G401.6 (cell line): ENCODE data around the gene FASTKD2.
A peak's percentile ranks its signal among the peaks of the same experiment; 100 is the strongest.

Source experiments
- FAIRE-seq: peaks from 2 replicates; lab custom pipeline; 2012; peaks lifted over from hg19 to GRCh38; lab: Jason Lieb, UNC

Gene FASTKD2

DNA sequence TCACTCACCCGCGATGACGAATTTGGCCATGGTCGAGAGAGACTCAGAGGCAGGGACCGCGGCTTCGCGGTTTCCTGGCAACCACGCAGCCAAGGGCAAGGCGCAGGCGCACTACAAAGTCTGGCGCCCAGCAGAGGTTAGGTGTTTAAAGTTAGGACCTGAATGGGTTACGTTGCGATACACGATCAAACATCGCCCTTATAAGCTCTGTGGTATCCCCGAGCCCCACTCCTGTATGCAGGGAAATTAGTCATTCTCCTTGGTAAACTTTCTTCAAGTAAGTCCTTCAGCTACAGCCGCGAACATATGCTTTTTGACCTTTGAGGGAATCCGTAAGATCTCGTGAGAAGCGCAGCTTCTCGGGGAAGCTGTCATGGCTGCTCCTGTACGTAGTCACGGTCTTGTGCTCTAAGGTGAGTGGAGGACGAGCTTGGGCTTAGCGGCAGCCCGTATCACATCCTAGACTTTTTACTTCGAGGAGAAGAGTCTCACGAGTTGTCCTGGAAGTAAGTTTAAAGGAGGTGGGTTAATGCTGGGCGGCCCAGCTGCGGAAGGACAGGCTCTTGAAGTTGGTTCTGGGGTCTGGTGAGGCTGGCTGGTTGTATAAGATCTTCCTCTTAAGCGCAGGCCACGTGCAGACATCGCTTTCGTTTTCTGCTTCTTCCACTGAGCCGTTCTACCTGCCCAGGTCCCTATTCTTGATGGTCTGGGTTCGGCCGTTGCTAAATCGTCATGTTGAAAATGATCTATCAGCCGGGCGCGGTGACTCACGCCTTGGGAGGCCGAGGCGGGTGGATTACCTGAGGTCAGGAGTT, at the start of gene FASTKD2, which contains the start of gene MDH1B:
Gene FASTKD2, plus strand, starts transcription at position 365 of the 815 bp plus-strand sequence. CDS start 1,088 bp downstream, outside the sequence.
Gene MDH1B, minus strand, starts transcription at position 87 of the 815 bp plus-strand sequence. Its CDS starts 57 bp downstream, at position 30.
- FAIRE-seq: peak; percentile 50

- no peak for FAIRE-seq
These were observed 48.8 kb upstream of the FASTKD2 start for GRCh38 chr2:206716623-206717022.

- FAIRE-seq: no peak
These were observed 47.1 kb upstream of the FASTKD2 start, which contains the start of gene DYTN for GRCh38 chr2:206718296-206718695. Gene DYTN, minus strand, starts transcription at chr2:206718396. Its CDS starts 117 bp downstream, at chr2:206718279.

- FAIRE-seq: no peak
These were observed 44.0 kb upstream of the FASTKD2 start for GRCh38 chr2:206721256-206721920.

GRCh38 chr2:206723288-206723687, 42.1 kb upstream of the FASTKD2 start:
- FAIRE-seq: no peak

DNA sequence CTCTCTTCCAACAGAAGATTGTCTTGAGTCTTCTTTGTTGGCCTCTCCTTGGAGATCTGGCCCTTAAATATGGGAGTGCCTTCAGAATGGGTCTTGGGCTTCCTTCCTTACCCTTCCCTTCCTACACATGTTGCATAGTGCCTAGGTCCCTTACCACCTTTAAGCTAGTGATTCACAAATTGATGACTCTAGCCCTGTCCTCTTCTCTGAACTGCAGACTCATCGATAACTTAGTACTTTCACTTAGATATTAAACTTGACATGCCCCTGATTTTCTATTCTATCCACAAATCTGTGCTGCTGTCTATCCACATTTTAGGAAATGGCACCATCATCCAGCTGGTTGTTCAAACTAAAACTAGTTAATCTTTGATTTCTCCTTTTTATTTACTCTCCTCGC, 38.1 kb upstream of the FASTKD2 start:
- FAIRE-seq: no peak

DNA sequence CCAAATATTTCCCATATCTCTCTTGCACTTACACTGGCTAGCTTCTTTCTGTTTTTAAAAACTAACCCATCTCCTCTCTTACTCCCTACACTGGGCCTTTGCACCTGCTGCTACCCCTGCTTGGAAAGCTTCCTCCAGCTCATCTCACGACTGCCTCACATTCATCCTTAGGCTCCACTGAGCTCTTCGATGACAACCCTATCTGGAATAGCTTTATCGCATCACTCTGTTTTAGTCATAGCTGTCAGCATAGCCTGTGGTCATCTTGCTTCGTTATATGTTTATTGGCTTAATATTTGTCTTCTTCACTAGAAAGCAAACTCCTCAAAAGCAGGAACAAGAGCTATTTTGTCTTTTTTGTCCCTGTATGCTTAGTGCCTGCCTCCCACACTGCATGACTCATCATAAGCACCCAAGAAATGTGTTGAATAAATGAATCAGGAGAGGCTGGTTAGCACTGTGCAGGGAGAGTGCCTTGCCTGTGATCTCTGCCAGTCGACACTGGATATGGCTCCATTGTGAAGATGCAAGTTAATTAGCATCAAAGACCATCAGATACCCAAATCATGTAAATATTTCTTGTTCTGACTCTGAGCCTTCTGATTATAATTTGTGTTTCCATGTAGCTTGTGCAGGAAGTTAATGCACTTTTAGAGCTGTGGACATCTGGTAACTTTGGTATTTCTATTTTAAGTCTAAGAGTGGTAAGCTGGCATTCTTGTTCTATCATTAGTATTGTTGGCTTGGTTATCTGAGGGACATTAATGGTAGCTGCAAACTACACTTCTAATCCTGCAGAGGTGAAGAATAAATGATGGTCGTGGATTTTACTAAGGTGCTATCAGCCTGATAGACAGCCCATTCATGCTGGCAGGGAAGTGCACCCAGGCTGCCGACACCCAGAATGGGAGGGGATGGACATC, 36.9 kb upstream of the FASTKD2 start:
- no peak for FAIRE-seq

DNA sequence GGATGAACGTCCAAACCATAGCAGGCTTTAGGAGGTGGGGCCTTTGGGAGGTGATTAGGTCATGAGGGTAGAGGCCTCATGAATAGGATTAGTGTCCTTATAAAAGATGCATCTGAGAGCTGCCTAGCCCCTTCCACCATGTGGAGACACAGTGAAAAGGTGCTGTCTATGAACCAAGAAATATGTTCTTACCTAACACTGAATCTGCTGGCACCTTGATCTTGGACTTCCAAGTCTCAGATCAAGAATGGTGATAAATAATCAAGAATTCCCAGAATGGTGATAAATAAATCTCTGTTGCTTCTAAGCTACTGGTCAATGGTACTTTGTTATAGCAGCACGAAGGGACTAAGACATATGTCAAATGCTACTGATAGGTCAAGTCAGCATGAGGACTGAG, 32.1 kb upstream of the FASTKD2 start:
- no peak for FAIRE-seq

DNA sequence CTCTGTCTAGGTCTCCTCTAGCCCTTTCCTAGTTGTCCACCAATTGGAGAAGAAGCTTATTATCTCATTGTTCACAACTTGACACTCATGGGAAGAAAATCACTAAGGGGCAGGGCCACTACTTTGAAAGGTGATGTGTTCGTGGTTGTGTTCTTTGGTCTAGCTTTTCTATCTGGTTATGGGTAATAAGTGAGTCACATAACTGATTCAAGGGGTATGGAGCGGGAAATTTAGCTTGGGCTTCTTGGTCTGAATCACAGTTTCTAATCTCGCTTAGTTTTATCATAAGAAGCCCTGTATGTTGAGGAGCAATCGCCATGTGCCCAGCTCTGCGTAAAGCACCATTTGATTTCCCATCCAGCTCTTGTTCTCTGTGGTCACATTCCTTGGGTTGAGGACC, 28.5 kb upstream of the FASTKD2 start:
- no peak for FAIRE-seq

- no peak for FAIRE-seq
These were observed 26.1 kb upstream of the FASTKD2 start for GRCh38 chr2:206739271-206739670.

DNA sequence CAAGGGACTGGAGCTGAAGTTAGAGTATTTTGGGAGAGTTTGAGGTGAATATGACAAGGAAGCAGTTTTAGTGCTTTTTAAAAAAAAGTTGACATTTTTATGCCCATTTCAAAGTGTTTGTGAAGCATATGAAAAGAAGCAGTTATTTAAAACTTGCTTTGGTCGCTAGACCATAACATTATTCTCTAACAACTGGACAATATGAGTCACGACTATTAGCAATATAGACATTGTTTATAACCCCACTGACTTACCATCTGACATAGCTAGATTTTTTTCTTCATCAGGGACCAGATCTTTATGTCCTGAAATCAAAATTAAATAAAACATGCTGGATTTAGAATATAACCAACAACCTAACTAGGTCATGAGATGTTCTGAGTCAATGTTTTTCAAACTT, 24.6 kb upstream of the FASTKD2 start:
- no peak for FAIRE-seq

GRCh38 chr2:206756816-206757215, 8.6 kb upstream of the FASTKD2 start:
- no peak for FAIRE-seq

DNA sequence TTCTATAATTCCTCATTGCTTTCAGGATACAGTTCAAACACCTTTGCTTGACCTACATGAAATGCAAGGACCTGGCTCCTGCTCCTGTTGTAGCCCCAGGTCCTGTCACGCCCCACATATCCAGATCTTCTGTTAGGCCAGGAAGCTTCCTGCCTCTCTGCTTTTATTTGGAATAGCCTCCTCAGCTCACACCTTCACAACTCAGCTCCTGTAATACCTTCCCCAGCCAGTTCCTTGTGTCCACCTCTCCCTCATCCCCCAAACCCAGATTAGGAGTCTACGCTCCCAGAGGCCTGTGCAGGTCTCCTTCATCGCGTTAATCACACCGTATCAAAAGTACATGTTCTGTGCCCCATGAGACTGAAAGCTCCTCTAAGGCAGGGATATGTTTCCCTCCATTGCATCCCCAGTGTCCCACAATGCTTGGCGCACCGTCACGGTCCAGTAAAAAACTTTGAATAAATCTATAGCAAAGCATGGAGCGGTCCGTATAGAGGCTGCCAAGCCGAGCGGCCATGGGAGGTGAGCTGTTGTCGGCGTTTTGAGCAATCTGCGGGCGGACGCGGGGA, 649 bp upstream of the FASTKD2 start:
- no peak for FAIRE-seq

GRCh38 chr2:206766057-206766930, 888 bp downstream of the FASTKD2 start:
- FAIRE-seq: no peak

GRCh38 chr2:206774871-206775270, 9.5 kb downstream of the FASTKD2 start:
- peak; percentile 11 for FAIRE-seq

DNA sequence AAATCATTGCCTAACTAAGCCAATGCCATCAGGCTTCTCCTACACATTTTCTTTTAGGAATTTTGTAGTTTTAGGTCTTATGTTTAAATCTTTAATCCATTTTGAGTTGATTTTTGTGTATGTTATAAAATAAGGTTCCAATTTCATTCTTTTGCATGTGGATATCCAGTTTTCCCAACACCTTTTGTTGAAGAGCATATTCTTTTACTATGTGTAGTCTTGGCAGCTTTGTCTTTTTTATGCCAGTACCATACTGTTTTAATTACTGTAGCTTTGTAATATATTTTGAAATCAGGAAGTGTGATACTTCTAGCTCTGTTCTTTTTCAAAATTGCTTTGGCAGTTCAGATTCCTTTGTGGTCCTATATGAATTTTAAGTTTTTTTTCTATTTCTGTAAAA, 11.0 kb downstream of the FASTKD2 start:
- no peak for FAIRE-seq

DNA sequence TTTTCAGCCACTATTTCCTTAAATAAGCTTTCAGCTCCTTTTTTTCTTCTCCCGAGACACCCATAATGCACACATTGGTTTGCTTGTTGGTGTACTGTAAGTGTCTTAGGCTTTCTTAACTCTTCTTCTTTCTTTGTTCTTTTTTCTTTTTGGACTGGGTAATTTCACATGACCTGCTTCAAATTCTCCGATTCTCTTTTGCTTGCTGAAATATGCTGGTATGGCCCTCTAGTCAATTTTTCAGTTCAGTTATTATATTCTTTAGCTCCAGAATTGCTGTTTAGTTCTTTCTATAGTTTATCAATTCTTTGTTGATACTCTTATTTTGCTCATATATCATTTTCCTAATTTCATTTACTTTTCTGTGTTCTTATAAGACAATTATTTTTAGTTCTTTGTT, 15.3 kb downstream of the FASTKD2 start:
- FAIRE-seq: no peak

- FAIRE-seq: no peak
These were observed 18.3 kb downstream of the FASTKD2 start for GRCh38 chr2:206783718-206784117.

DNA sequence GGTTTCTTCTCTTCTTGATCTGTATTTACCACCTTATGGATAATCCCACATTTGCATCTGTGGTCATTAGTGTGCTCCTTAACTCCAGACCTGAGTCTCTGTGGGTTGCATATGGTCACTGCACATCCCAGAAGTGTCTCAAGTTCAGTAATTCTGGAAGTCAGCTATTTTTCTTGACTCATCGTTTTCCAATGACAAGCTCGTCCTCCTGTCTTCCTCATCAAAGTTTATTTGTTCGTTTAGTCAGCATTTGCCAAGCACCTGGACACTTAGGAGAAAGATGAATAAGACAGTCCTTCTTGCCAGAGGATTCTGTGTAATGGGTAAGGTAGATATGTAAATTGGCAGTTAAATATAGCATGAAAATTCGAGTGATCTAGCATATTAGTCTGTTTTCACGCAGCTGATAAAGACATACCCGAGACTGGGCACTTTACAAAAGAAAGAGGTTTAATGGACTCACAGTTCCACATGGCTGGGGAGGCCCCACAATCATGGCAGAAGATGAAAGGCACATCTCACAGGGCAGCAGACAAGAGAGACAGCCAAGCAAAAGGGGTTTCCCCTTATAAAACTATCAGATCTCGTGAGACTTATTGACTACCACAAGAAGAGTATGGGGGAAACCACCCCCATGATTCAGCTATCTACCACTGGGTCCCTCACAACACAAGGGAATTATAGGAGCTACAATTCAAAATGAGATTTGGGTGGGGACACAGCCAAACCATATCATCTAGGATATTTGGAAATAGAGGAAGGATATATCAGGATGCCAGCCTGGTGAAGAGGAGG, 19.4 kb downstream of the FASTKD2 start:
- no peak for FAIRE-seq

DNA sequence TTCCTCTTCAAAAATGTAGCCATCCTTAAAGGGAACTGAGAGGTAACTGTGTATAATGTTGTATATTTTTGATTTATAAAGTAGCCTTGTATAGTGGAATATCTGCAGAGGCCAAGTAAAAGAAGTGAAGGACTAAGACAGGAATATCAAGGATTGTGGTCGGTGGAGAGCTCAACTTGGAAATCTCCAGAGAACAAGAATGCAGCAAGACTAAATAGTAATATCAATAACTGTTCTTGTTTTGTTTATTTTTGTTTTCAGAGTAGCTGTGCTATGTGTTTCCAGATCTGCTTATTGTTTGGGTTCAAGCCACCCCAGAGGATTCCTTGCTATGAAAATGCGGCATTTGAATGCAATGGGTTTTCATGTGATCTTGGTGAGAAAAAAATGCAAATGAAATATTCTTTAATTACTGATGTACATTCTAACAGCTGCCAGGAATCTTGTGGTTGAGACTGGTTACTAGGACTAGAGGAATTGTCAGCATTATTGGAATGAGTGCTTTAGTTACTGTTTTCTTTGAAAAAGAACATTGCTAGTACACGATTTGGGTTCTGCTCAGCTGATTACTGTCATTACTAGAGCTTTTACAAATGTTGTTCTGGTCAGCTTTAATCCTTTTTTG, 25.0 kb downstream of the FASTKD2 start:
- FAIRE-seq: no peak
